Motor neuron (in vitro differentiated cells): ENCODE measurements around the gene GLIPR1L2. TPM values are rescaled to one million over a fixed set of nuclear protein-coding genes. Genes with fewer than 3 reads are reported as not detected.

Experiments used
- ATAC-seq, 8 experiments: fragments of 200-7000 bp; cut with Tn5 transposase; replicated peaks in 6 of 8; 2 replicates each; pipeline ENCODE4 v1.8.0; 2021; ENCODE audit warnings: mild to moderate bottlenecking in 8 of 8, moderate library complexity in 8 of 8
- H3K27ac ChIP-seq, 2 donors: fragments of 250-450 bp; sonication (Bioruptor Pico); 2 replicates each; pipeline ENCODE4 v1.9.0; 2021; ENCODE audit warnings: antibody characterized with exemption in 2 of 2, mild to moderate bottlenecking in 2 of 2, moderate library complexity in 1 of 2
- H3K4me1 ChIP-seq, 2 donors: fragments of 250-450 bp; sonication (Bioruptor Pico); replicated peaks in 1 of 2; 2 replicates each; pipeline ENCODE4 v1.6.1; 2021; ENCODE audit warnings: antibody characterized with exemption in 2 of 2, mild to moderate bottlenecking in 2 of 2, moderate library complexity in 1 of 2
- H3K4me3 ChIP-seq, 5 donors: fragments of 250-450 bp; sonication (Bioruptor Pico); 2 replicates each; pipeline ENCODE4 v1.9.0; 2021; ENCODE audit warnings: antibody characterized with exemption in 5 of 5, mild to moderate bottlenecking in 5 of 5, moderate library complexity in 4 of 5
- WGBS, 10 experiments: fragments of 450-650 bp; shearing (Covaris generic); methylation state at CpG; one replicate each; pipeline ENCODE4 v1.0.0; 2022; 5-methylcytosine and 5-hydroxymethylcytosine counted together
- in situ Hi-C, 9 experiments: fragments of 400-800 bp; cut with MboI; loops; one replicate each; pipeline ENCODE4 v1.15.0; 2021; ENCODE audit warnings: low sequenced_read_pairs in 9 of 9, low pct_unique_long_range_greater_than_20kb in 2 of 9; ENCODE audit not compliant: unreplicated experiment in 9 of 9
- total RNA-seq, 8 experiments: library from RNA; unstranded; fragments of 300-600 nt; gene quantifications; 2 replicates each; pipeline versions ENCODE4 v1.2.3 to v1.2.4, GENCODE V29; 2022

Gene GLIPR1L2
- total RNA-seq, 8 experiments from 2014 or later = 0.08 to 3.1 (median 0.38) TPM; not detected in 2

GRCh38 chr12:75389706-75390105 is 1.2 kb upstream of the GLIPR1L2 start:
- Histone ChIP-seq H3K27ac (no peak overlapping the region), H3K4me1 (no peaks in the 10 kb centered on the region), H3K4me3 (no peak overlapping the region)
- no peak for ATAC-seq
- in situ Hi-C loops = no loop called here
- 0 to 100% (median 40%) methylated on average over 1 of the region's 1 CpG; no CpG with 5 or more reads in 3 of the 10 experiments for WGBS, 10 experiments

GRCh38 chr12:75390156-75390898 is 562 bp upstream of the GLIPR1L2 start:
- no peak overlapping the region for H3K27ac ChIP-seq
- ATAC-seq = peak in 2 of 8 experiments; percentile 6 to 28
- peak overlapping the region in 1 of 5 donors; percentile 40 for H3K4me3 ChIP-seq
- WGBS, 10 experiments = 0 to 97% (median 53%) methylated on average over 1 to 6 of the region's 6 CpGs
- in situ Hi-C loops = no loop called here
- no peaks in the 10 kb centered on the region for H3K4me1 ChIP-seq

GRCh38 chr12:75404231-75404630 is 13.3 kb downstream of the GLIPR1L2 start:
- no peaks in the 10 kb centered on the region for H3K4me1 ChIP-seq
- H3K4me3 ChIP-seq = no peak overlapping the region
- in situ Hi-C loops = no loop called here
- no peak for ATAC-seq
- 75 to 100% (median 85%) methylated on average over 1 of the region's 1 CpG; no CpG with 5 or more reads in 6 of the 10 experiments for WGBS, 10 experiments
- no peak overlapping the region for H3K27ac ChIP-seq

GRCh38 chr12:75407683-75408082 is 16.8 kb downstream of the GLIPR1L2 start:
- H3K27ac ChIP-seq = no peak overlapping the region
- no peak for ATAC-seq
- no peak overlapping the region for H3K4me3 ChIP-seq
- in situ Hi-C loops = no loop called here
- H3K4me1 ChIP-seq = no peaks in the 10 kb centered on the region

- Histone ChIP-seq H3K4me1 (no peaks in the 10 kb centered on the region), H3K27ac (no peak overlapping the region), H3K4me3 (no peak overlapping the region)
- ATAC-seq = no peak
- 80 to 100% (median 100%) methylated on average over 1 to 2 of the region's 2 CpGs; no CpG with 5 or more reads in 3 of the 10 experiments for WGBS, 10 experiments
- in situ Hi-C loops = no loop called here
Measured at GRCh38 chr12:75409830-75410229, 18.9 kb downstream of the GLIPR1L2 start.

- Histone ChIP-seq H3K4me1 (no peaks in the 10 kb centered on the region), H3K4me3 (no peak overlapping the region), H3K27ac (no peak overlapping the region)
- in situ Hi-C loops = no loop called here
- 0 to 100% (median 36%) methylated on average over 1 of the region's 1 CpG; no CpG with 5 or more reads in 5 of the 10 experiments for WGBS, 10 experiments
- no peak for ATAC-seq
Measured at GRCh38 chr12:75414671-75415070, 23.8 kb downstream of the GLIPR1L2 start.

- H3K4me3 ChIP-seq = no peak overlapping the region
- H3K4me1 ChIP-seq = no peaks in the 10 kb centered on the region
- WGBS, 10 experiments = 28 to 89% (median 64%) methylated on average over 2 of the region's 2 CpGs; no CpG with 5 or more reads in 1 of the 10 experiments
- in situ Hi-C loops = no loop called here
- H3K27ac ChIP-seq = no peak overlapping the region
- ATAC-seq = peak in 1 of 8 experiments; percentile 29
Measured at GRCh38 chr12:75419841-75420240, 29.0 kb downstream of the GLIPR1L2 start.

GRCh38 chr12:75427491-75427890 is 36.6 kb downstream of the GLIPR1L2 start:
- ATAC-seq = no peak
- Histone ChIP-seq H3K4me1 (no peaks in the 10 kb centered on the region), H3K4me3 (no peak overlapping the region), H3K27ac (no peak overlapping the region)
- WGBS, 10 experiments = 0 to 90% (median 25%) methylated on average over 1 of the region's 1 CpG; no CpG with 5 or more reads in 3 of the 10 experiments
- in situ Hi-C loops = no loop called here

- Histone ChIP-seq H3K4me1 (no peaks in the 10 kb centered on the region), H3K27ac (no peak overlapping the region), H3K4me3 (no peak overlapping the region)
- in situ Hi-C loops = no loop called here
- WGBS, 10 experiments = 33% methylated on average over 1 of the region's 1 CpG; no CpG with 5 or more reads in 9 of the 10 experiments
- ATAC-seq = no peak
Measured at GRCh38 chr12:75428767-75429166, 37.9 kb downstream of the GLIPR1L2 start.

- peak in 3 of 8 experiments; percentile 36 to 96 (median 91) for ATAC-seq
- Histone ChIP-seq H3K4me3 (no peak overlapping the region), H3K27ac (no peak overlapping the region), H3K4me1 (no peaks in the 10 kb centered on the region)
- in situ Hi-C loops = no loop called here
- 9 to 60% (median 50%) methylated on average over 1 of the region's 1 CpG; no CpG with 5 or more reads in 3 of the 10 experiments for WGBS, 10 experiments
Measured at GRCh38 chr12:75432924-75433323, 42.0 kb downstream of the GLIPR1L2 start.

- Histone ChIP-seq H3K4me1 (no peaks in the 10 kb centered on the region), H3K27ac (no peak overlapping the region), H3K4me3 (no peak overlapping the region)
- in situ Hi-C loops = no loop called here
- ATAC-seq = peak in 2 of 8 experiments; percentile 19 to 28
- 80 to 100% (median 100%) methylated on average over 1 of the region's 2 CpGs; no CpG with 5 or more reads in 5 of the 10 experiments for WGBS, 10 experiments
Measured at GRCh38 chr12:75437564-75437963, 46.7 kb downstream of the GLIPR1L2 start.

- Histone ChIP-seq H3K4me1 (no peaks in the 10 kb centered on the region), H3K4me3 (no peak overlapping the region), H3K27ac (no peak overlapping the region)
- in situ Hi-C loops = no loop called here
- ATAC-seq = peak in 3 of 8 experiments; percentile 91 to 95 (median 93)
- 20 to 54% methylated on average over 1 to 3 of the region's 4 CpGs; no CpG with 5 or more reads in 8 of the 10 experiments for WGBS, 10 experiments
Measured at GRCh38 chr12:75438059-75438754, 47.3 kb downstream of the GLIPR1L2 start.

- WGBS, 10 experiments = 50 to 100% (median 83%) methylated on average over 1 to 2 of the region's 2 CpGs; no CpG with 5 or more reads in 3 of the 10 experiments
- no peak for ATAC-seq
Measured at GRCh38 chr12:75439048-75439447, 48.2 kb downstream of the GLIPR1L2 start.

More at GRCh38 chr12:75439048-75439447, 48.2 kb downstream of the GLIPR1L2 start:
- H3K4me1 ChIP-seq = no peaks in the 10 kb centered on the region
- in situ Hi-C loops = no loop called here
- H3K27ac ChIP-seq = no peak overlapping the region
- H3K4me3 ChIP-seq = no peak overlapping the region
